ENCODE data around the gene TOP3A. TPM values are rescaled to one million over a fixed set of nuclear protein-coding genes. Genes with fewer than 3 reads are reported as not detected.
A peak's percentile ranks its signal among the peaks of the same experiment; 100 is the strongest.

TOP3A gene
- polyA plus RNA-seq, 1 experiment = 11.9 TPM

DNA sequence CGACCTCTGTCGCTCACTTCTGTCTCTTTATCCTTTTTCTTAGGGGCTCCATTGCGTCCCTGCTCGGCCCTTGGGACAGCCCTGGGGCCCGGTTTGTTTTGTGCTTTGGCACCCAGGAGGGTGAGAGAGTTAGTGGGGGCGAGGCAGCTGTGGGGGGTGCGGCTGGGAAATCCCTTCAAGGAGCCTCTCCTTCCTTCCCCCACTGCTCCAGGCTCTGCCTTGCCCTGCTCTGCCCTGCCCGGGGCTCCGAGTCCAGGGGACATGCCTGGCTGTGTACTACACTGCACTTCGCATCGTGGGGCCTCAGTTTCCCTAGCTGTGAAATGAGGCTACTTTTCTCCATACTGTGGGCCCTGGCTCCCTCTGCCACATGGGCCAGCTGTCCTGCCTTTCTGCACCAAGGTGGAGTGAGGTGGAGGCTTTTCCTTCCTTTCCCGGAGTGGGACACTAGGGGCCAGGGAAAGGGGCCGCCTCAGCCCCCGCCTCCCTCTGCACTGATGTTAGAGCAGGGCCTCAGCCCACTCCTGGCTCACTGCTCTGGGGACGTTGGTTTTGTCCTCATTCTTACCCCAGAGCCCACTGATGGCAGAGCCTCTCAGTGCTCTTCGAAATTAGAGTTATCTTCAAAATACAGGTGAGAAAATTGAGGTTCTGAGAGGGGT lies 88.4 kb downstream of the TOP3A start:
- CTCF ChIA-PET = interaction anchor here (1.2 kb wide), 1 partner anchor 8 kb away, joined by 3 read pairs; no protein-coding TSS in a partner anchor
- TF ChIP-seq, protein P1, sequence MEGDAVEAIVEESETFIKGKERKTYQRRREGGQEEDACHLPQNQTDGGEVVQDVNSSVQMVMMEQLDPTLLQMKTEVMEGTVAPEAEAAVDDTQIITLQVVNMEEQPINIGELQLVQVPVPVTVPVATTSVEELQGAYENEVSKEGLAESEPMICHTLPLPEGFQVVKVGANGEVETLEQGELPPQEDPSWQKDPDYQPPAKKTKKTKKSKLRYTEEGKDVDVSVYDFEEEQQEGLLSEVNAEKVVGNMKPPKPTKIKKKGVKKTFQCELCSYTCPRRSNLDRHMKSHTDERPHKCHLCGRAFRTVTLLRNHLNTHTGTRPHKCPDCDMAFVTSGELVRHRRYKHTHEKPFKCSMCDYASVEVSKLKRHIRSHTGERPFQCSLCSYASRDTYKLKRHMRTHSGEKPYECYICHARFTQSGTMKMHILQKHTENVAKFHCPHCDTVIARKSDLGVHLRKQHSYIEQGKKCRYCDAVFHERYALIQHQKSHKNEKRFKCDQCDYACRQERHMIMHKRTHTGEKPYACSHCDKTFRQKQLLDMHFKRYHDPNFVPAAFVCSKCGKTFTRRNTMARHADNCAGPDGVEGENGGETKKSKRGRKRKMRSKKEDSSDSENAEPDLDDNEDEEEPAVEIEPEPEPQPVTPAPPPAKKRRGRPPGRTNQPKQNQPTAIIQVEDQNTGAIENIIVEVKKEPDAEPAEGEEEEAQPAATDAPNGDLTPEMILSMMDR (IDR thresholded peaks at IDR 0.05; ENCODE audit: low read depth, low read length) = no peak
- no peak overlapping the region for H3K27ac ChIP-seq (ENCODE audit: low read depth, low read length)
- POLR2A ChIA-PET = interaction anchor here (1.0 kb wide), 1 partner anchor 9 kb away, joined by 3 read pairs; no protein-coding TSS in a partner anchor
- no peaks in the 10 kb centered on the region; the same call in 1 of the 2 replicates for H3K9me3 ChIP-seq (ENCODE audit: control insufficient read depth, insufficient read depth, low read length)
- H3K27me3 ChIP-seq (ENCODE audit: control insufficient read depth, insufficient read depth, low read length) = no peaks in the 10 kb centered on the region
- H3K4me3 ChIP-seq (ENCODE audit: low read depth, low read length) = peak overlapping the region; percentile 72
- no peak for DNase-seq (ENCODE audit: low read depth, low spot score)

GRCh38 chr17:18225642-18226283 lies 89.0 kb downstream of the TOP3A start:
- no peak for DNase-seq (ENCODE audit: low read depth, low spot score)
- ChIA-PET CTCF (no interaction called here), POLR2A (interaction anchor here (1.0 kb wide), 1 partner anchor 10 kb away, joined by 3 read pairs; no protein-coding TSS in a partner anchor)
- peak overlapping the region; percentile 72 for H3K4me3 ChIP-seq (ENCODE audit: low read depth, low read length)
- H3K27ac ChIP-seq (ENCODE audit: low read depth, low read length) = no peak overlapping the region
- H3K9me3 ChIP-seq (ENCODE audit: control insufficient read depth, insufficient read depth, low read length) = no peaks in the 10 kb centered on the region; the same call in 1 of the 2 replicates
- H3K27me3 ChIP-seq (ENCODE audit: control insufficient read depth, insufficient read depth, low read length) = no peaks in the 10 kb centered on the region
- TF ChIP-seq, protein P1 (IDR thresholded peaks at IDR 0.05; ENCODE audit: low read depth, low read length) = no peak

DNA sequence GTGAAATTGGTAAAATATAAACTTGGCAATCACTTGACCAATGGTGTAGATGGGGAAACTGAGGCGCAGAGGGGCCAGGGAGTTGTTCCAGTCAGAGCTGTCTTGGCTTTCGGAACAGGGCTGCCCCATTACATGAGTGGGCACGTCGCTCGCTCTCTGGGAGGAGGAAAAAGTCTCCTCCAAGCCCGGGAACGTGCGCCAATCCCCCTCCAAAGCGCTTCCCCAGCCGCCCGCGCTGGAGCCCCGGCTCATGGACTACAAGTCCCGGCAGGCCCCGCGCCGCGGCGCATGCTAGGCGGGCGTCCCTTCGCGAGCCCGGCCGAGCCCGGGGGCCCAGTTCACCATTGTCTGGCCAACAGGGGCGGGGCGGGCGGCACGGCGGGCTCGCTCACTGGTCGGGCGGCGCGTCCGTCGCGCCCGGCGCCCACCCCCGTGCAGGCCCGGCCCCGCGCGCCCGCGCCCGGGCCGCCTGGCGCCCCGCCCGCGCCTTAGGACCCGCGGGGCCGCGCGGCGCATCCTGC lies 89.6 kb downstream of the TOP3A start, which contains the start of gene LLGL1:
LLGL1 (plus strand) TSS at position 515 of the 521 bp plus-strand sequence. CDS start 48 bp downstream, outside the sequence.
- Histone ChIP-seq H3K9me3 (ENCODE audit: control insufficient read depth, insufficient read depth, low read length) (no peaks in the 10 kb centered on the region; the same call in 1 of the 2 replicates), H3K27me3 (ENCODE audit: control insufficient read depth, insufficient read depth, low read length) (no peaks in the 10 kb centered on the region), H3K4me3 (ENCODE audit: low read depth, low read length) (peak within 1 kb of the TSS; percentile 72), H3K27ac (ENCODE audit: low read depth, low read length) (peak within 1 kb of the TSS; percentile 73)
- peak; percentile 84 for DNase-seq (ENCODE audit: low read depth, low spot score)
- ChIA-PET POLR2A (no interaction called here), CTCF (no interaction called here)
- TF ChIP-seq, protein P1 (IDR thresholded peaks at IDR 0.05; ENCODE audit: low read depth, low read length) = no peak

DNA sequence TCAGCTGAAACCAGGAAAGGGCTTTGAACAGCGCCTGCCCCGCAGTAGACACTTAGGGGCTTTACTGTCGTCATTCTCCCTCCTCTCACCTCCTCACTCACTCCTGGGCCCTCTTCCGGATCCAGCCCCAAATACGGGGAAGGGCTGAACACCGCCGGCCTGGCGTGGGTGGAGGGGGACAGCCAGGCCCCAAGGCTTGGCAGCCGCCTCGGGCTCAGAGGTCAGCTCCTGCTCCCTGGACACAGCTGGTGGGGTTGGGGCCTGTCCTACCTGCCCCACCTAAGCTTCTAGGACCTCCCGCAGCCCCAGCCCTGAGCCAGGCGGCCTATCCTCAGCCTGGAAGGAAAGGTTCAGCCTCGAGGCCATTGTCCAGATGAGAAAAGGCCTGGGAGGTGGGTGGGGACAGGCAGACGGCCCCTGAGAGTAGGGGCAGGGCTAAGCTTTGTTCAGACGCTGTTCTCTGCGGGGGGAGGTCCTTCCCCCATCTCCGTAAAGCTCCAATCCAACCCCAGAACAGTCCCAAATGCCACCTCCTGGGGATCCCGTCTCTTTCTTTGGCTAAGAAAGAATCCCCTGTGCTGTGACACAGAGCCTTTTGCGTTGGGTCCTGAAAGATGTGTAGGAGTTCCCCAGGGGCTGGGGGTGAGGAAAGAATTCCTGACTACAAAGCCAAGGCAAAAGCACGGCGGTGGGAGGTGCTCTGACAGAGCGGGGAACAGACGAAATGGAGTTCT lies 90.2 kb downstream of the TOP3A start:
- no peaks in the 10 kb centered on the region; the same call in 1 of the 2 replicates for H3K9me3 ChIP-seq (ENCODE audit: control insufficient read depth, insufficient read depth, low read length)
- CTCF ChIA-PET = no interaction called here
- TF ChIP-seq, protein P1 (IDR thresholded peaks at IDR 0.05; ENCODE audit: low read depth, low read length) = no peak
- no peaks in the 10 kb centered on the region for H3K27me3 ChIP-seq (ENCODE audit: control insufficient read depth, insufficient read depth, low read length)
- no peak for DNase-seq (ENCODE audit: low read depth, low spot score)
- peak overlapping the region; percentile 73 for H3K27ac ChIP-seq (ENCODE audit: low read depth, low read length)
- POLR2A ChIA-PET = interaction anchor here (0.9 to 1.0 kb wide), 2 partner anchors 11 to 41 kb away, joined by 3 read pairs; partner anchors contain the start of gene ALKBH5
- H3K4me3 ChIP-seq (ENCODE audit: low read depth, low read length) = peak overlapping the region; percentile 54

Measured in AG04450 (cell line).